HG02588 (cell line): Measurements from ENCODE around the gene F12.

ENCODE experiments used
- ATAC-seq: cut with Tn5 transposase; IDR thresholded peaks from one replicate; pipeline ENCODE4 v1.9.1; 2021; ENCODE audit warnings: mild to moderate bottlenecking, moderate library complexity; ENCODE audit not compliant: unreplicated experiment

F12 gene

GRCh38 chr5:177357459-177358351, 51.7 kb downstream of the F12 start, which contains the start of gene RGS14:
Gene RGS14 (plus strand): TSS chr5:177357924. CDS start chr5:177358025, 101 bp downstream.
- ATAC-seq, result peak; percentile 92

GRCh38 chr5:177357146-177357458, 52.3 kb downstream of the F12 start:
- ATAC-seq, result no peak

GRCh38 chr5:177356746-177357145, 52.6 kb downstream of the F12 start:
- ATAC-seq, result no peak

DNA sequence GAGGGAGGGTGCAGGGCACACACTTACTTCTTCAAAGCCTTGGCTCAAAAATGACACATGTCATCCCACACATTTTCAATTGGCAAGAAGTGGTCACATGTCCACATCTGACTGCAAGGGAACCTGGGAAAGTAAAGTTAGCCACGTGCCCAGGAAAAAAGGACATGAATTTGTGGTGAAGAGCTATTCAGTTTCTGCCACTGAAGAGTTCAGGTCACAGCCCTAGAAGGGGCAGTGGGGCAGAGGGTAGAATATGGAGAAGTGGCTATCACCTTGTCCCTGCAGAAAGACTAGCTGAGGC, 53.5 kb downstream of the F12 start:
- ATAC-seq, result no peak

DNA sequence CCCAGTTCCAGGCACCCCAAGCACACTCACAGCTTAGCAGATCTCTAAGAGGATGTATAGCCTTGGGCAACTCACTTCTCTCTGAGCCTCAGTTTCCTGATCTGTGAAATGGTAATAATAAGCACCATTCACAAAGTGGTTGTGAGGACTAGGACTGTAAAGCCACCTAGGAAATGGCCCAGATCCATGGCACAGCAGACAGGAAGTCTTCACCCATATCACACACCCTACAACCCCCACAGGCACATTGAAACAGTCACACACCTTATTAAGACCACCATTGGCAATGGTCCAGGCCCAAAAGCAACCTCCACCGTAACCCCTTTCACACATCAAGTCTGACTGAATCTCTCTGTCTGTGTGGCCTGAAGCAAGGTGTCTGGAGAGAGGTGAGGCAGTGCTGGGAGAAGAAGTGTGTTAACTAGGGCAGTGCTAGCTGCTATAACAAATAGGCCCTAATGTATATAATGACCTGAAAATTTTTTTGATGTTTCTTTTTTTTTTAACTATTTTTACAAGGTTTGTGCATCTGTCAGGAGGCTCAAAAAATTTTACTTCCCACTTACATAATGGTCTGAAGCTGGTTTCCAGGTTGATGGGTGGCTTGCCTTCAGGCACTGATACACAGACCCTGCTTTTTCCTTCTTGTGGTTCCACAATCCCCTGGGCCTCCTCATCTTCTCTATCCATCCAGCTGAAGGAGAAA, 54.0 kb downstream of the F12 start:
- ATAC-seq, result no peak

DNA sequence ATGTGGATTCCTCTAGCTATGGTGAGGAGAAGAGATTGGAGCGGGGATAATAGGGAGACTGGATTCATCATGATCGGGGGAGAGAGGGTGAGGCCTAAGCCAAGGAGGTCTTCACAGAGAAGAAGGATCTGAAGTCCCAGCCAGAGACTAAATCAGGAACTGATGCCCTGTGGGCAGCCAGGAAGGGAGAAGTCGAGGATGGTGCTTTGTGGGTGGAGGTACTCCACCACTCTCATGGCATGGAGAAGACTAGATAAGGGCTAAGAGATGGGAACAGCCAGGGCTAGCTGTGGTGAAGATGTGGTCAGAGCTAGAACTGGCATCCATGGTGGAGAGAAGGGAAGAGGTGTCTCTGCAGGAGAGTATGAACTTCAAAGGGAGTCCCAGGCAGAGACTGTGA, 54.7 kb downstream of the F12 start:
- no peak for ATAC-seq

DNA sequence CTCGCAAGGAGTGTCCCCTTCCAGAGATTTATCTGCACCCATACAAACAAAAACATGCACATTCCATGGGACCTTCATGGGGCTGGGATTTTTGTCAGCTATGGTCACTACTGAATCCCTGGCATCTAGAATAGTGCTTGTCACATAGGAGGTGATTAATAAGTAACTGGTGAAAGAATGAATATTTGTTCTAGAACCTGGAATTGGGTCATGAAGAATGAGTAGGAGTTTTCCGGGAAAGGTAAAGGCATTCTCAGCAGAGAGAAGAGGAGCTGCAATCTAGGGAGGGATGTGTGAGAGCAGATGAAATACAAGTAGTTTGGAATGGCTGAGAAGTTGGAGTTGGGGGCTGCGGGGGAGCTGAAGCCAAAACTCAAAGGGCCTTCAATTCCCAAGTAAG, 55.1 kb downstream of the F12 start:
- ATAC-seq, result no peak

DNA sequence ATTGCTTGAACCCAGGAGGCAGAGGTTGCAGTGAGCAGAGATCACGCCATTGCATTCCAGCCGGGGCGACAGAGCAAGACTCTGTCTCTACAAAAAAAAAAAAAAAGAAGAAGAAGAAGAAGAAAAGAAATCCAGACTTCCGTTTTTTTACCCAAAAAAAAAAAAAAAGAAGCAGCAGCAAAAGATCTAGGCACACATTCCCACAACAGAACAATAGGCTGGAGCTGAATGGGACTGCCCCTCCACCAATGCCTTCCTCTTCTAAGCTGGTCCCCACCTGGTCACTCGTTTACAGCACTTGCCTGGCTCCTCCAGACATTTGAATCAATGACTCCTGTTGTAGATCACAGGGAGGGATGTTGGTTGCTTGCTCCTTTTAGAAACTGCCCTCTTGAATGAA, 56.3 kb downstream of the F12 start:
- no peak for ATAC-seq
